Right atrium auricular region (tissue), 2 donors: ENCODE data around the gene TANK. TPM values are rescaled to one million over a fixed set of nuclear protein-coding genes. Genes with fewer than 3 reads are reported as not detected.

Experiments
- DNase-seq: peaks from one replicate; pipeline ENCODE4 v3.0.0-alpha.2; 2019; ENCODE audit warnings: low spot score
- H3K27ac ChIP-seq, 2 donors: fragments of 200-600 bp; sonication (generic); 1 replicate in 1 of 2; 2 replicates in 1 of 2; pipeline ENCODE4 v1.5.1; 2016 to 2019
- H3K27me3 ChIP-seq, 2 donors: fragments of 200-600 bp; sonication (generic); one replicate each; pipeline versions ENCODE4 v1.5.1 to v1.6.0; 2017 to 2019
- H3K36me3 ChIP-seq: fragments of 200-600 bp; sonication (generic); one replicate; pipeline ENCODE4 v1.5.1; 2016
- H3K4me1 ChIP-seq, 2 donors: fragments of 200-600 bp; sonication (generic); one replicate each; pipeline versions ENCODE4 v1.5.1 to v1.6.0; 2017 to 2019
- H3K4me3 ChIP-seq, 2 donors: fragments of 200-600 bp; sonication (generic); 1 replicate in 1 of 2; 2 replicates in 1 of 2; pipeline ENCODE4 v1.5.1; 2017 to 2019; ENCODE audit warnings: mild to moderate bottlenecking in 1 of 2, moderate library complexity in 1 of 2
- H3K9me3 ChIP-seq, 2 donors: fragments of 200-600 bp; sonication (generic); one replicate each; pipeline ENCODE4 v1.5.1; 2019
- total RNA-seq, 2 donors: library from RNA; depleted of rRNA; stranded (reverse); fragments of >200 nt; gene quantifications; one replicate each; pipeline ENCODE4 v1.1.0, GENCODE V29; 2016
- TF ChIP-seq, protein P1 (sequence below), 2 donors: fragments of 200-600 bp; sonication (generic); IDR thresholded peaks; one replicate each; pipeline ENCODE4 v1.5.1; 2019; ENCODE audit warnings: antibody characterized with exemption in 2 of 2

TANK gene
- total RNA-seq, 2 donors from 2014 or later, result 40.2 to 50.9 TPM

DNA sequence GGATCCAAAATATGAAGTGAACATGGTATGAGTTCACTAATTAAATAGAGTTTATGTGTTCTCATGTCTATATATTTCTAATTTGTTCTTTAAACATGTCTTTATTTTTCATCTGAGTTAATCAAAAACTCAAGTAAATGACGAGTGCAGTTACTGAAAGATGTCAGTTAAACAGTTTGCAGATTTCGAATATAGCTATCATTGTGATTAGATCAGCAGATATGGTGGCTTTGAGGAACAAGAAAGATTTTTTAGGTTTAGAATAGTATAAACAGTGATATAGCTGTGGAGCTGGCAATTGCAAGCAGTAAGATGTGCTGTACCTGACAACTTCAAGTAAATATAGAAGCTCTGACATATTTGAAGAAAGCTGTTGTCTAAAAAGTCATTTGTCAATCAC, 49.7 kb downstream of the TANK start:
- peaks cover 5% of the 10 kb centered on the region for H3K36me3 ChIP-seq
- TF ChIP-seq, protein P1, sequence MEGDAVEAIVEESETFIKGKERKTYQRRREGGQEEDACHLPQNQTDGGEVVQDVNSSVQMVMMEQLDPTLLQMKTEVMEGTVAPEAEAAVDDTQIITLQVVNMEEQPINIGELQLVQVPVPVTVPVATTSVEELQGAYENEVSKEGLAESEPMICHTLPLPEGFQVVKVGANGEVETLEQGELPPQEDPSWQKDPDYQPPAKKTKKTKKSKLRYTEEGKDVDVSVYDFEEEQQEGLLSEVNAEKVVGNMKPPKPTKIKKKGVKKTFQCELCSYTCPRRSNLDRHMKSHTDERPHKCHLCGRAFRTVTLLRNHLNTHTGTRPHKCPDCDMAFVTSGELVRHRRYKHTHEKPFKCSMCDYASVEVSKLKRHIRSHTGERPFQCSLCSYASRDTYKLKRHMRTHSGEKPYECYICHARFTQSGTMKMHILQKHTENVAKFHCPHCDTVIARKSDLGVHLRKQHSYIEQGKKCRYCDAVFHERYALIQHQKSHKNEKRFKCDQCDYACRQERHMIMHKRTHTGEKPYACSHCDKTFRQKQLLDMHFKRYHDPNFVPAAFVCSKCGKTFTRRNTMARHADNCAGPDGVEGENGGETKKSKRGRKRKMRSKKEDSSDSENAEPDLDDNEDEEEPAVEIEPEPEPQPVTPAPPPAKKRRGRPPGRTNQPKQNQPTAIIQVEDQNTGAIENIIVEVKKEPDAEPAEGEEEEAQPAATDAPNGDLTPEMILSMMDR (IDR thresholded peaks at IDR 0.05), result no peak
- no peak overlapping the region for H3K4me3 ChIP-seq
- no peaks in the 10 kb centered on the region for H3K27me3 ChIP-seq
- DNase-seq, result no peak
- no peak overlapping the region for H3K27ac ChIP-seq
- H3K4me1 ChIP-seq, result no peaks in the 10 kb centered on the region
- H3K9me3 ChIP-seq, result no peaks in the 10 kb centered on the region

DNA sequence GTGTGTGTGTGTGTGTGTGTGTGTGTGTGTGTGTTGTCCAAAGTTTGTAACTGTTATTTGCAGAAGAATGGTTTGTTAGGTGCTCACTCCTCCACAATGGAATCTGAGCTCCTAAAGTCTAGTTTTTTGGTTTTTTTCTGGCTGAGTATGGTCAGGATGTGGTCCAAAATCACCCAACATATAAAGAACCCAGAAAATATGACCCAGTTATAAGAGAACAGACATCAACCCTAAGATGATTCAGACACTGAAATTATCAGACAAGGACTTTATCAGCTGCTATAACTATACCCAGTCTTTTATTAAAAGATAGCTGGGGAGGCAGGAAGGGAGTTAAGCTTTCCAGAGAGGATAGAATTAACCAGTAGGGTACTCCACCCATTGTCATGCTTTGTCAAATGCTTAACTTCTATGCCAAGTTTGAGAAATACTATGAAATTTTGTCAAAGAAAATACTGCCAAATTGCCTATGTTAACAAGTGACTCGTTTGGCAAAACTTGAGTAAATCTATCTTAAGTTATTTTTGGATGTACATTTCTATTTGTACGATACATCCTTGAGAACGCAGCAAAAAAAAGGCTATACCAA, 57.5 kb downstream of the TANK start:
- no peak overlapping the region for H3K4me3 ChIP-seq
- TF ChIP-seq, protein P1 (IDR thresholded peaks at IDR 0.05), result no peak
- H3K36me3 ChIP-seq, result no peaks in the 10 kb centered on the region

DNA sequence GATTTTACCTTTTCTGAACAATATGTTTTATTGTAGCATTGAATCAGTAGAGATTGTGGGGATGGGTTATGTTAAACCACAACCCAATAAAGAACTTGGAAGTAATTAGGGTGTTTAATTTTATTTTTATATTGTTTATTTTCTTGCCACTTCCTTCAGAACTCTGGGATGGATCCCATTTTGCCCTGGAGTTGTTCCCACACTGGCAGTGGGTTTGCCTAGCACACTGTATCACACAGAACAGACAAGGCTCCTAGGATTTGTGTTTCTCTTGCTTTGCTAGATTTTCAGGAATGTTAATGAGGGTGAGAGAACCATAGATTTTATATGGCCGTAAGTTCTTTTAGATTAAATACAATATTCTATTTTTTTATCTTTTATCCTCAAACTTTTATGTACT, 59.0 kb downstream of the TANK start:
- H3K4me1 ChIP-seq, result no peaks in the 10 kb centered on the region
- H3K4me3 ChIP-seq, result no peak overlapping the region
- no peak for DNase-seq
- H3K9me3 ChIP-seq, result no peaks in the 10 kb centered on the region
- H3K36me3 ChIP-seq, result no peaks in the 10 kb centered on the region
- no peaks in the 10 kb centered on the region for H3K27me3 ChIP-seq
- TF ChIP-seq, protein P1 (IDR thresholded peaks at IDR 0.05), result no peak
- H3K27ac ChIP-seq, result no peak overlapping the region

More for the DNA sequence above, 57.5 kb downstream of the TANK start:
- no peaks in the 10 kb centered on the region for H3K4me1 ChIP-seq
- H3K27me3 ChIP-seq, result no peaks in the 10 kb centered on the region
- no peaks in the 10 kb centered on the region for H3K9me3 ChIP-seq
- DNase-seq, result no peak
- no peak overlapping the region for H3K27ac ChIP-seq

DNA sequence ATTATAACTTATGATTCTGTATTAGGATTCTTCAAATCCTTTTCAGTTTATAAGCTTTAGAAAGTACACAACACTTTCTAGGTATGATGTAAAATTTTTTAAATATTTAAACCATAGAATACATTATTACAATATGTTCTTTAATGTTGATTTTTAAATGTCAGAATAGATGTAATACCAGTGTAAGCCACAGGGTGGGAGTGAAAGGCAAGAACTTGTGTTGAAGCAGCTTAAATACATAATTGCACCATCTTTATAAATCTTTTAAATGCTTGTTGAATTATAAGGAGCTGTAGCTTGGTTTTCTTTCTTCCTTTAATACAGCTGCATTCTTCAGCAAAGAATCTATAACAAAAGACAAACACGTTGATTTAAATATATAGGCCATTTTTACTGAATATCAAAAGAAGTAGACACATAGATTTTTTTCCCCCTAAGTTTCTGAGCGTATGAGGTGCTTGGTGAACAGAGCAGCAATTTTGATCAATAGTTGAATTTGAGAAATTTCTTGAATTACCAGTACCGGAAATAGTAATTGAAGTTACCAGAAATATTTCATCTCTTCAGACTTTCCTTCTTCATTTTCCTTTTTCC, 63.0 kb downstream of the TANK start:
- Histone ChIP-seq H3K27ac (no peak overlapping the region), H3K4me3 (no peak overlapping the region), H3K4me1 (no peaks in the 10 kb centered on the region), H3K9me3 (no peaks in the 10 kb centered on the region), H3K27me3 (no peaks in the 10 kb centered on the region), H3K36me3 (peaks cover 20% of the 10 kb centered on the region)
- TF ChIP-seq, protein P1 (IDR thresholded peaks at IDR 0.05), result peak; percentile 46 to 85
- DNase-seq, result no peak

DNA sequence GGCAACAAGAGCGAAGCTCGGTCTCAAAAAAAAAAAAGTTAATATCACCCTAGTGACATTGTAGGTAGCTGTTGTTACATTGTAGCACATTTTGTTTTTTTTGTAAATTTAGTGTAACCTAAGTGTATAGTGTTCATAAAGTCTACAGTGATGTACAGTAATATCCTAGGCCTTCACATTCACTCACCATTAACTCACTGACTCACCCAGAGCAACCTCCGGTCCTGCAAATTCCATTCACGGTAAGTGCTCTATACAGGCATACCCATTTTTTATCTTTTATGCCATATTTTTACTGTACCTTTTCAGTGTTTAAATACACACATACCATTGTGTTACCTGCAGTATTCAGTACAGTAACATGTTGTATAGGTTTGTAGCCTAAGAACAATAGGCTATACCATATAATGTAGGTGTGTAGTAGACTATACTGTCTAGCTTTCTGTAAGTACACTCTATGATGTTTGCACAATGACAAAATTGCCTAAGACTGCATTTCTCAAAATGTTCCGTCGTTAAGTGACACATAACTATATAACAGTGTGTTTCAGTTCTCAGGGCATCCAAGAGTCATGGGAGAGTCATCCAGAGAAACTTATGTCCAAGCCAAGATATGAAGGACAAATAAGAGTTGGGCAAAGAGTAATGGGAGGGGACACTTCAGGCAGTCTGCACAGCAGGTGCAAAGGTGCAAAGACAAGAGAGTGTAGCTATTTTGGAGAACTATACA, 68.4 kb downstream of the TANK start:
- Histone ChIP-seq H3K9me3 (no peaks in the 10 kb centered on the region), H3K4me1 (no peaks in the 10 kb centered on the region), H3K36me3 (peaks cover 39% of the 10 kb centered on the region), H3K27me3 (no peaks in the 10 kb centered on the region), H3K4me3 (no peak overlapping the region), H3K27ac (no peak overlapping the region)
- no peak for DNase-seq
- TF ChIP-seq, protein P1 (IDR thresholded peaks at IDR 0.05), result no peak
